ENCODE results near the gene SMAD2.

DNA sequence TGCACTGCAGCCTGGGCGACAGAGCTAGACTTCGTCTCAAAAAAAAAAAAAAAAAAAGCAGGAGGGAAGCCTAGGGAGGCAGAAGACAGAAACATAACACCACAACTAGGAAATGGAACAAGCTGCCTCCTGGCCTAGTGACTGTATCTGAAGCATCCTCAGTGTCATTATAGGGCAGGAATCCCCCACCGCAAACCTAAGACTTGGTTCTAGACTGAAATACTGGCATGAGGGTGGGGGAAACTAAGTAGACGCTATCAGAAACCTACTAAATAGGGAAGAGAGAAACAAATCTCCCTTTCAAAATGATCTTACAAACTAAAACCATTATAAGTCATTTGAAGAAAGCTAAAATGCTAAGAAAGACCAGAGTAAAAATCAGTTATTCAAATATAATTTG, 16.4 kb upstream of the SMAD2 start:
- TF ChIP-seq EZH2 (IDR thresholded peaks at IDR 0.05; ENCODE audit: insufficient read depth, poor library complexity, severe bottlenecking) (no peak), EZH2phosphoT487 (IDR thresholded peaks at IDR 0.05; ENCODE audit: insufficient read depth, low read depth) (no peak)

Data from GM23248 (cell line).